HCT116 (cell line): ENCODE data around the gene EMP1.

ENCODE experiments used
- EZH2 ChIP-seq: fragments of 200-600 bp; sonication (generic); IDR thresholded peaks from 2 replicates; pipeline ENCODE4 v1.6.1; 2017; ENCODE audit warnings: antibody characterized with exemption, mixed run types
- JUND ChIP-seq: IDR thresholded peaks from 2 replicates; pipeline ENCODE4 v1.6.1; 2012
- POLR2AphosphoS5 ChIP-seq: IDR thresholded peaks from 2 replicates; pipeline ENCODE4 v1.6.1; 2011; ENCODE audit warnings: mild to moderate bottlenecking, low read depth, low read length, moderate library complexity
- SRF ChIP-seq: IDR thresholded peaks from 2 replicates; pipeline ENCODE4 v1.6.1; 2012; ENCODE audit warnings: low read depth
- ZFX ChIP-seq: fragments of 450-650 bp; IDR thresholded peaks from 2 replicates; pipeline ENCODE4 v1.6.1; 2017
- TF ChIP-seq, protein P1 (sequence below), 3 experiments: fragments of 200-600 bp in 1 of 3; sonication (generic) in 1 of 3; IDR thresholded peaks in 2 of 3; conservative IDR thresholded peaks in 1 of 3; 2 replicates each; pipeline ENCODE4 v1.5.1; 2012 to 2017; ENCODE audit warnings: low read depth in 2 of 3, low read length in 2 of 3, antibody characterized with exemption in 1 of 3, borderline replicate concordance in 1 of 3, control low read depth in 1 of 3, mild to moderate bottlenecking in 1 of 3, mixed read lengths in 1 of 3, mixed run types in 1 of 3, moderate library complexity in 1 of 3; ENCODE audit not compliant: insufficient read depth in 1 of 3

DNA sequence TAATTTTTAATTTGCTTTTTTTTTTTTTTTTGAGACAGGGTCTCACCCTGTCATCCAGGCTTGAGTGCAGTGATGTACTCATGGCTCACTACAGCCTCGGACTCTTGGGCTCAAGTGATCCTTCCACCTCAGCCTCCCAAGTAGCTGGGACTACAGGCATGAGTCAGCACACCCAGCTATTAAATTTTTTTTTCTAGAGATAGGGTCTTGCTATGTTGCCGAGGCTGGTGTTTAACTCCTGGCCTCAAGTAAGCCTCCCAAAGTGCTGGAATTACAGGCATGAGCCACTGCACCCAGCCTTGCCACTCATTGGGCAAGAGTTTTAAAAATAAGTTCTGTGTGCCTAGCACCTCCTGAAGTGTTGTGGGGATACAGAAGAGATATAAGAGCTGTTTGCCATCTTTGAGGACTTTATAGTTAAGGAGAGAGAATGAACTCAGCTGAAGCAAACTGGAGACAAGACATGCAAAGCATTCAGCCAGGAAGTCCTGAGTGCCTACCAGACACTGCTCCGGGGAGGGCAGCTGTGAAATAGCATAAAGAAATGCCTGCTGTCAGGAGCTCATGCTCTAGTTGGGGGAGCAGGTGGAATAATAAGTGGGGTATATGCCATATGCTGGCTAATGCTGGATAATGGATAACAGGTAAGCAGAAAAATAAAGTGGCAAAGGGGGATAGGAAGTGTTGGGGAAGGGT lies 15.0 kb upstream of the EMP1 start:
- TF ChIP-seq, protein P1, sequence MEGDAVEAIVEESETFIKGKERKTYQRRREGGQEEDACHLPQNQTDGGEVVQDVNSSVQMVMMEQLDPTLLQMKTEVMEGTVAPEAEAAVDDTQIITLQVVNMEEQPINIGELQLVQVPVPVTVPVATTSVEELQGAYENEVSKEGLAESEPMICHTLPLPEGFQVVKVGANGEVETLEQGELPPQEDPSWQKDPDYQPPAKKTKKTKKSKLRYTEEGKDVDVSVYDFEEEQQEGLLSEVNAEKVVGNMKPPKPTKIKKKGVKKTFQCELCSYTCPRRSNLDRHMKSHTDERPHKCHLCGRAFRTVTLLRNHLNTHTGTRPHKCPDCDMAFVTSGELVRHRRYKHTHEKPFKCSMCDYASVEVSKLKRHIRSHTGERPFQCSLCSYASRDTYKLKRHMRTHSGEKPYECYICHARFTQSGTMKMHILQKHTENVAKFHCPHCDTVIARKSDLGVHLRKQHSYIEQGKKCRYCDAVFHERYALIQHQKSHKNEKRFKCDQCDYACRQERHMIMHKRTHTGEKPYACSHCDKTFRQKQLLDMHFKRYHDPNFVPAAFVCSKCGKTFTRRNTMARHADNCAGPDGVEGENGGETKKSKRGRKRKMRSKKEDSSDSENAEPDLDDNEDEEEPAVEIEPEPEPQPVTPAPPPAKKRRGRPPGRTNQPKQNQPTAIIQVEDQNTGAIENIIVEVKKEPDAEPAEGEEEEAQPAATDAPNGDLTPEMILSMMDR (IDR thresholded peaks at IDR 0.05 in 2 of 3, conservative IDR thresholded peaks at IDR 0.05 in 1 of 3; ENCODE audit: borderline replicate concordance in 1 of 3, insufficient read depth in 1 of 3, low read depth in 2 of 3, low read length in 2 of 3): no peak
- no peak for TF ChIP-seq JUND
- TF ChIP-seq POLR2AphosphoS5: no peak
- TF ChIP-seq SRF: no peak
- TF ChIP-seq ZFX: no peak
- no peak for TF ChIP-seq EZH2
